PC-3 (cell line): ENCODE measurements around the gene RAD51AP1.
"Not testable (repeated sequence)": the region's sequence is repeated elsewhere in the genome, so short reads cannot be mapped to it uniquely, and the experiment has no call there.

Experiments used
- CTCF ChIP-seq: fragments of 300-600 bp; sonication (generic); conservative IDR thresholded peaks from 2 replicates; pipeline ENCODE4 v1.5.1; 2017; ENCODE audit warnings: antibody characterized with exemption, low read depth, mild to moderate bottlenecking, low read length
- EZH2 ChIP-seq: fragments of 300-600 bp; sonication (generic); IDR thresholded peaks from one replicate; pipeline ENCODE4 v1.6.1; 2017; ENCODE audit warnings: antibody characterized with exemption, mild to moderate bottlenecking, low read length; ENCODE audit not compliant: unreplicated experiment
- EZH2phosphoT487 ChIP-seq: fragments of 300-600 bp; sonication (generic); IDR thresholded peaks from 2 replicates; pipeline ENCODE4 v1.6.1; 2018; ENCODE audit warnings: mild to moderate bottlenecking, antibody characterized with exemption, low read length, borderline replicate concordance

GRCh38 chr12:4523443-4523842 is 15.2 kb upstream of the RAD51AP1 start:
- not testable (repeated sequence) for TF ChIP-seq CTCF, EZH2, EZH2phosphoT487
